Trophoblast cell (in vitro differentiated cells and primary cell): ENCODE measurements around the gene JAKMIP1.

Experiments used
- DNase-seq, 2 donors: peaks; one replicate each; pipeline ENCODE4 v3.0.0-alpha.2; 2016
- H2AFZ ChIP-seq: 2 replicates; pipeline ENCODE4 v1.6.1; 2013; ENCODE audit warnings: low read length, moderate library complexity, mild to moderate bottlenecking; ENCODE audit not compliant: insufficient read depth, poor library complexity
- H2AK5ac ChIP-seq: 2 replicates; pipeline ENCODE4 v1.6.1; 2013; ENCODE audit warnings: mild to moderate bottlenecking, low read length
- H2BK120ac ChIP-seq: 2 replicates; pipeline ENCODE4 v1.6.1; 2013; ENCODE audit warnings: low read length, mild to moderate bottlenecking, moderate library complexity; ENCODE audit not compliant: insufficient read depth, poor library complexity
- H2BK12ac ChIP-seq: 2 replicates; pipeline ENCODE4 v1.6.1; 2013; ENCODE audit warnings: mild to moderate bottlenecking, low read length, moderate library complexity
- H2BK5ac ChIP-seq: 2 replicates; pipeline ENCODE4 v1.6.1; 2013; ENCODE audit warnings: low read length, low read depth, moderate library complexity, mild to moderate bottlenecking; ENCODE audit not compliant: poor library complexity
- H3K14ac ChIP-seq: 2 replicates; pipeline ENCODE4 v1.6.1; 2013; ENCODE audit warnings: mild to moderate bottlenecking, low read length
- H3K18ac ChIP-seq: 2 replicates; pipeline ENCODE4 v1.6.1; 2013; ENCODE audit warnings: mild to moderate bottlenecking, low read length
- H3K23ac ChIP-seq: 2 replicates; pipeline ENCODE4 v1.6.1; 2013; ENCODE audit warnings: low read length
- H3K27ac ChIP-seq: 2 replicates; pipeline ENCODE4 v1.5.1; 2013; ENCODE audit warnings: low read depth, mild to moderate bottlenecking, inconsistent platforms, low read length, moderate library complexity
- H3K27me3 ChIP-seq: 2 replicates; pipeline ENCODE4 v1.6.1; 2013; ENCODE audit warnings: inconsistent platforms, mild to moderate bottlenecking, low read length, moderate library complexity; ENCODE audit not compliant: insufficient read depth
- H3K36me3 ChIP-seq, 2 experiments: 1 replicate in 1 of 2; 2 replicates in 1 of 2; pipeline ENCODE4 v1.6.1; 2013; ENCODE audit warnings: low read length in 2 of 2, mild to moderate bottlenecking in 2 of 2, moderate library complexity in 1 of 2; ENCODE audit not compliant: insufficient read depth in 2 of 2, control insufficient read depth in 1 of 2
- H3K4ac ChIP-seq: 2 replicates; pipeline ENCODE4 v1.6.1; 2013; ENCODE audit warnings: low read depth, mild to moderate bottlenecking, low read length, moderate library complexity
- H3K4me1 ChIP-seq, 2 experiments: 1 replicate in 1 of 2; 2 replicates in 1 of 2; pipeline ENCODE4 v1.6.1; 2013; ENCODE audit warnings: low read length in 2 of 2, mild to moderate bottlenecking in 2 of 2, moderate library complexity in 1 of 2; ENCODE audit not compliant: insufficient read depth in 2 of 2, control insufficient read depth in 1 of 2
- H3K4me2 ChIP-seq: 2 replicates; pipeline ENCODE4 v1.6.1; 2013; ENCODE audit warnings: inconsistent platforms, mild to moderate bottlenecking, low read length, moderate library complexity
- H3K4me3 ChIP-seq: 2 replicates; pipeline ENCODE4 v1.5.1; 2013; ENCODE audit warnings: mild to moderate bottlenecking, low read depth, low read length, inconsistent platforms
- H3K79me1 ChIP-seq: one replicate; pipeline ENCODE4 v1.6.1; 2013; ENCODE audit warnings: low read length
- H3K79me2 ChIP-seq: 2 replicates; pipeline ENCODE4 v1.6.1; 2013; ENCODE audit warnings: low read length, mild to moderate bottlenecking; ENCODE audit not compliant: control insufficient read depth, insufficient read depth, poor library complexity
- H3K9ac ChIP-seq: 2 replicates; pipeline ENCODE4 v1.6.1; 2013; ENCODE audit warnings: mild to moderate bottlenecking, low read length
- H3K9me3 ChIP-seq: 2 replicates; pipeline ENCODE4 v1.6.1; 2013; ENCODE audit warnings: low read depth, mild to moderate bottlenecking, control low read depth, inconsistent platforms, low read length; ENCODE audit not compliant: insufficient read depth
- H4K12ac ChIP-seq: 2 replicates; pipeline ENCODE4 v1.6.1; 2013; ENCODE audit warnings: low read depth, mild to moderate bottlenecking, low read length, moderate library complexity
- H4K8ac ChIP-seq: 2 replicates; pipeline ENCODE4 v1.6.1; 2013; ENCODE audit warnings: low read depth, mild to moderate bottlenecking, low read length, moderate library complexity
- H4K91ac ChIP-seq: one replicate; pipeline ENCODE4 v1.6.1; 2013; ENCODE audit warnings: low read depth, mild to moderate bottlenecking, low read length, moderate library complexity
- WGBS: extraction: QIAGEN DNeasy Blood & Tissue Kit; methylation state at CpG from one replicate; pipeline ENCODE4 v1.1.7; 2013; ENCODE audit warnings: missing lambda C conversion rate; ENCODE audit not compliant: insufficient read length, insufficient coverage; ENCODE audit errors: extremely low coverage; 5-methylcytosine and 5-hydroxymethylcytosine counted together

Gene JAKMIP1

DNA sequence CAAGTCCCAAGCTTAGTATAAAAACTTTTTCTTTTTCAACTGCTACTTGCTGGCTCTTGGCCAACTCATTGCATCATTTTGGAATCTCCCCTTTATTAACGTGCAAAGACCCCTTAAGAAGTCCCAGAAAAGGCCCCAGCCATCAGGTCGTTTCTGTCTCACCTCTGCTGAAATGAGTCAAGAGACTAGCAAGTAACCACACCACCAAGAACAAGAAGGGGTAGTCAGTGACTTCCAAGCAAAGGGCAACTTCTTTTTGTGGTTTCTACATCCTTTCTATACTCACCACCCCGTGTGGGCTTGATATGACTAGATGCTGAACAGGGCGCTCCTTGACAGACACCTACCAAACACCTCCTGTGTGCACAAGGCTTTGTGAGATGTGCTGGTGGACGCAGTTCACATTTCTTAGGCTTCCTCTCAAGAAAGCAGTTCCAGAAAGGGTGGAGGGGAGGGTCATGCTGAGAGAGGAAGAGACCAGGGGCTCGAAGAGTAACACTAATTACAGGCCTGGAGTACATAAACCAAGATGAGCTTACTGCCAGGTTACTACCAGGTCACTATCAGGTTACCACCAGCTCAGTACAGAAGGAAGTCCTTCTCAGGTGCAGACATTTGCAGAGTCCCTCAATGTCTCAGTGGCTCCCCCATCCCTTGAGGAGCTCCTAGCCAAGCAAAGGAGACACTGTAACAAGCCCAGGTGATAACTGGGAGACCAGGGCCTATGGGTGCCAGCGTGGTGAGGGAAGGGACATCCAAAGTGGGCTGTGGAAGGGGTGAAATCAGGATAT is 19.3 kb downstream of the JAKMIP1 start:
- Histone ChIP-seq H3K23ac (no peak overlapping the region), H3K79me1 (no peaks in the 10 kb centered on the region), H2AK5ac (no peak overlapping the region), H3K9me3 (peaks cover 3% of the 10 kb centered on the region), H3K27me3 (no peaks in the 10 kb centered on the region), H2BK12ac (no peak overlapping the region), H3K4me1 (no peaks in the 10 kb centered on the region), H3K4ac (no peak overlapping the region), H3K79me2 (no peaks in the 10 kb centered on the region), H4K91ac (no peak overlapping the region), H2BK5ac (no peak overlapping the region), H4K12ac (no peak overlapping the region), H3K4me3 (no peak overlapping the region), H4K8ac (no peak overlapping the region), H3K4me2 (no peak overlapping the region), H3K18ac (no peak overlapping the region), H3K14ac (no peak overlapping the region), H2AFZ (no peak overlapping the region), H2BK120ac (no peak overlapping the region), H3K9ac (no peak overlapping the region), H3K36me3 (no peaks in the 10 kb centered on the region), H3K27ac (no peak overlapping the region)
- WGBS, result no CpG with 5 or more reads among the region's 7 CpGs
- no peak for DNase-seq

DNA sequence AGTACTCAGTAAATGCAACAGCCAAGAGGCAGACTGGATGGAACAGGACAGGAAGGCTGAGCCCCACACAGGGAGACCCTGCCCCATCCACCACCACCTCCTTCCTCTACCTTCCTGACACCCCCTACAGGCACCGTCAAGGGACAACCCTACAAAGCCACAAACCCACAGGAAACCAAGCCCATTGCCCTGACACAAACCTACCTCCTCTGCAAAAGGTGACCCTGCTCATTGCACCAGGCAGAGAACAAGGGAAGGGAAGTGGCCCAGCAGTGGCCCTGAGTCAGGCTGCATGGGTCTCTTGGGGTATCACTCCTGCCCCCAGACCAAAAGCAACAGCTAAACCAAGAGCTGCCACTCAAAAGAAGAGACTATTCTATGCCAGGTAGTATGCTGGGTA is 21.0 kb downstream of the JAKMIP1 start:
- no peak overlapping the region for H3K18ac ChIP-seq
- no peak overlapping the region for H2BK120ac ChIP-seq
- no peak overlapping the region for H4K8ac ChIP-seq
- no peak overlapping the region for H2AFZ ChIP-seq
- no peak overlapping the region for H4K91ac ChIP-seq
- no peak overlapping the region for H3K14ac ChIP-seq
- H2AK5ac ChIP-seq, result no peak overlapping the region
- no peak overlapping the region for H3K23ac ChIP-seq
- no peak overlapping the region for H4K12ac ChIP-seq
- H3K9ac ChIP-seq, result no peak overlapping the region
- no peak overlapping the region for H2BK5ac ChIP-seq
- H3K4ac ChIP-seq, result no peak overlapping the region
- H2BK12ac ChIP-seq, result no peak overlapping the region
- no peaks in the 10 kb centered on the region for H3K79me2 ChIP-seq
- H3K4me3 ChIP-seq, result no peak overlapping the region
- no peak for DNase-seq
- no peaks in the 10 kb centered on the region for H3K79me1 ChIP-seq
- H3K4me1 ChIP-seq, result no peaks in the 10 kb centered on the region
- H3K4me2 ChIP-seq, result no peak overlapping the region
- no CpG with 5 or more reads among the region's 1 CpG for WGBS
- no peak overlapping the region for H3K27ac ChIP-seq
- H3K27me3 ChIP-seq, result no peaks in the 10 kb centered on the region
- H3K36me3 ChIP-seq, result no peaks in the 10 kb centered on the region
- peaks cover 5% of the 10 kb centered on the region for H3K9me3 ChIP-seq

DNA sequence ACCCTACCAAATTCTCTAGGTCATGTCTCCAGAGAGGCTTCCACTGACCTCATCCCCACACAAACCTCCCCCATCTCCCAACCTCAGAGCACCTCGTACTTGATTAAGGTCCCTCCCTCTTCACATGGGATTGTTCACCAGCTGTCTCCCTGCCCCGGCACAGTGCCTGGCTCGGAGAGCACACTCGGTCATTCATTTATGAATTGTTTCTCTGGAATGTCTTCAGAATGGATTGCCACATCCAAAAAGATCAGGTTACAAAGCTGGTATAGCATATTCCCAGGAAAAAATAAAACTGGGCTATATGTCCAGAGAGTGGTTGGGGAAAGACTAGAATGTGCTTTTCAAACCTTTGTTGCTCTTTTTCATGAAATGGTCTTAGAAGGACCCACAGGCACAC is 21.6 kb downstream of the JAKMIP1 start:
- no peak overlapping the region for H4K8ac ChIP-seq
- no CpG with 5 or more reads among the region's 4 CpGs for WGBS
- no peak overlapping the region for H3K9ac ChIP-seq
- H3K36me3 ChIP-seq, result no peaks in the 10 kb centered on the region
- H3K27me3 ChIP-seq, result no peaks in the 10 kb centered on the region
- no peak overlapping the region for H4K91ac ChIP-seq
- H3K9me3 ChIP-seq, result peaks cover 5% of the 10 kb centered on the region
- H3K4ac ChIP-seq, result no peak overlapping the region
- no peak overlapping the region for H2AK5ac ChIP-seq
- no peaks in the 10 kb centered on the region for H3K79me2 ChIP-seq
- H4K12ac ChIP-seq, result no peak overlapping the region
- H3K79me1 ChIP-seq, result no peaks in the 10 kb centered on the region
- no peaks in the 10 kb centered on the region for H3K4me1 ChIP-seq
- no peak overlapping the region for H3K27ac ChIP-seq
- H3K14ac ChIP-seq, result no peak overlapping the region
- H3K23ac ChIP-seq, result no peak overlapping the region
- H3K18ac ChIP-seq, result no peak overlapping the region
- no peak overlapping the region for H2BK120ac ChIP-seq
- no peak overlapping the region for H2AFZ ChIP-seq
- no peak overlapping the region for H2BK12ac ChIP-seq
- H2BK5ac ChIP-seq, result no peak overlapping the region
- H3K4me3 ChIP-seq, result no peak overlapping the region
- no peak overlapping the region for H3K4me2 ChIP-seq
- DNase-seq, result peak in 1 of 2 donors; percentile 44

DNA sequence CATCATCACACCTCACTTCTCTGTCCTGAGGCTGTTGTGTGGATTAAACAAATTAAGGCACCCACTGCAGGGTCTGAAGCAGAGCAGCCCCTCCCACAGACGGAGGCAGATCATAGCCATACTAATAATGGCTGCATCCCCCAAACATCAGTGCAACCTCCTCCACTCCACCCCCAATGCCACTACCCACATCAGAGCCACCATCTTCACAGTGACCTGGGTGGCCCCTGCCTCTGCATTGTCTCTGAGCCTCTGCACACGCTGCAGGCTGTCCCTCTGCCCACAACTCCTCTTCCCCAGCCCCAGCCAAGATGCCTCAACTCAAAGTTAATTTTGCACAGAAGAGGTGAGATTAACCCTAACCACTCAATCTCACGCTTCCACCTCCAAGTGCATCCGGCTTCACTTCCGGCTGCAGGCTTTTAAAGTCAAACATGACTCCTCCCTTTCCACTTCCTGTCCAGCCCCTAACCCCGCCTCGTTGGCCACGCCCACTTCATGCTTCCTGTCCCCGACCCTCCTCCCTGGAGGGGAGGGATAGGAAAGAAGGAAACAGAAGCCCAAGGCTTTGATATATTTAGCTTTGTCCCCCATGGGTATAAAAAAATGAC is 22.7 kb downstream of the JAKMIP1 start:
- H2BK120ac ChIP-seq, result no peak overlapping the region
- no peaks in the 10 kb centered on the region for H3K4me1 ChIP-seq
- H2BK12ac ChIP-seq, result no peak overlapping the region
- no peaks in the 10 kb centered on the region for H3K27me3 ChIP-seq
- H3K4ac ChIP-seq, result no peak overlapping the region
- H4K12ac ChIP-seq, result no peak overlapping the region
- no peak overlapping the region for H3K14ac ChIP-seq
- no peak overlapping the region for H3K9ac ChIP-seq
- H3K18ac ChIP-seq, result no peak overlapping the region
- no peak overlapping the region for H2AFZ ChIP-seq
- H3K4me2 ChIP-seq, result no peak overlapping the region
- H3K4me3 ChIP-seq, result no peak overlapping the region
- no peak overlapping the region for H3K23ac ChIP-seq
- no peaks in the 10 kb centered on the region for H3K79me1 ChIP-seq
- no peak overlapping the region for H4K8ac ChIP-seq
- no peaks in the 10 kb centered on the region for H3K36me3 ChIP-seq
- H2BK5ac ChIP-seq, result no peak overlapping the region
- H3K79me2 ChIP-seq, result no peaks in the 10 kb centered on the region
- DNase-seq, result no peak
- peaks cover 5% of the 10 kb centered on the region for H3K9me3 ChIP-seq
- no peak overlapping the region for H3K27ac ChIP-seq
- no CpG with 5 or more reads among the region's 9 CpGs for WGBS
- H2AK5ac ChIP-seq, result no peak overlapping the region
- H4K91ac ChIP-seq, result no peak overlapping the region
